Thoracic aorta (tissue), 2 donors: ENCODE data around the gene ARHGAP25. TPM values are rescaled to one million over a fixed set of nuclear protein-coding genes. Genes with fewer than 3 reads are reported as not detected.

ENCODE experiments used
- ATAC-seq: fragments of 150-250 bp; one replicate; pipeline ENCODE4 v1.8.0; 2017; ENCODE audit warnings: low read depth; ENCODE audit not compliant: insufficient number of reproducible peaks, low FRiP score
- DNase-seq: peaks from one replicate; pipeline ENCODE4 v3.0.0-alpha.2; 2020; ENCODE audit warnings: low spot score
- H3K27ac ChIP-seq, 2 donors: fragments of 200-600 bp; sonication (generic); 1 replicate in 1 of 2; 2 replicates in 1 of 2; pipeline ENCODE4 v1.5.1; 2016; ENCODE audit warnings: mild to moderate bottlenecking in 2 of 2, moderate library complexity in 2 of 2
- H3K27me3 ChIP-seq: fragments of 200-600 bp; sonication (generic); replicated peaks from 2 replicates; pipeline ENCODE4 v1.6.0; 2016; ENCODE audit warnings: mild to moderate bottlenecking; ENCODE audit not compliant: insufficient read depth
- H3K36me3 ChIP-seq: fragments of 200-600 bp; sonication (generic); one replicate; pipeline ENCODE4 v1.5.1; 2016
- H3K4me1 ChIP-seq, 2 donors: fragments of 200-600 bp; sonication (generic); 1 replicate in 1 of 2; 2 replicates in 1 of 2; pipeline versions ENCODE4 v1.5.1 to v1.6.0; 2016; ENCODE audit warnings: low read depth in 2 of 2, mild to moderate bottlenecking in 1 of 2; ENCODE audit not compliant: control insufficient read depth in 1 of 2
- H3K4me3 ChIP-seq: fragments of 200-600 bp; sonication (generic); 2 replicates; pipeline ENCODE4 v1.5.1; 2016; ENCODE audit warnings: mild to moderate bottlenecking
- H3K9me3 ChIP-seq: fragments of 200-600 bp; sonication (generic); 2 replicates; pipeline ENCODE4 v1.5.1; 2016
- total RNA-seq, 2 donors: library from RNA; depleted of rRNA; stranded (reverse); fragments of >200 nt; gene quantifications; one replicate each; pipeline versions ENCODE4 v1.1.0 to v1.2.3, GENCODE V29; 2016
- TF ChIP-seq, protein P1 (sequence below): fragments of 200-600 bp; sonication (generic); IDR thresholded peaks from one replicate; pipeline ENCODE4 v1.5.1; 2019; ENCODE audit warnings: antibody characterized with exemption

ARHGAP25 gene
- total RNA-seq, 2 donors from 2014 or later = 10.8 to 14.5 TPM

DNA sequence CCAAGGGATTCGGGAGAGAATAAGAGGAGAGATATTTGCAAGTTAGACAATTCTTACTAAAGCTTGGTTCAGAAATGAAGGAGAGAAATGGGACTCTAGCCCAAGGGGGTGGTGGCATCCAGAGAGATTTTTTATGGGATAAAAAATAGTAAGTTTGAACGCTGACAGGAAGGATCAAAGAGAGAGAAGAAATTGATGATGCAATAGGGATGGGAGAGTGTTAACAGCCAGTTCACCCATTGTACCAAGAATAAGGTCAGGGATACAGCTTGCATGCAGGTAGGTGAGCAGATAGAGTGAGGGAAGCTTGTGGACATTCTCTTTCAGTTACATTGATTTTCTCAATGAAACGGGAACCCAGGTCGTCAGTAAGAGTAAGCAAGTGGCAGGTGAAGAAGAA is 1.2 kb upstream of the ARHGAP25 start:
- no peaks in the 10 kb centered on the region for H3K4me1 ChIP-seq

DNA sequence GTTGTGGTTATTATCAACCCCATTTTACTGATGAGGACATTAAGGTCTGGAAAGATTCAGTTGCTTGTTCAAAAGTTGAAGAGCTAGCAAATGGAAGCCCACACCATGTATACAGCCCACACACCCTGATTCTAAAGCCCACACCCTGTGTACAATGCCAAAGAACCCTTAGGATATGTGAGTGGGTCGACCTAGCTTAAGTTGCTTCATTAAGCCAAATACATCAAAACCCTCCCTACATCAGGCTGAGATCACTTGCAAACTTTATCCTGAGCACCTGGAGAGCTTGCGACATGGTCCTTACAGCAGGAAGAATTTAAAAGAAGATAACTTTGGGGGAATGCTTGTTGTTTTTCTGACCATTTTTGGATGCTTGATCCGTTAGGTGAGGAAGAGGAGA is 435 bp upstream of the ARHGAP25 start:
- no peak for ATAC-seq
- Histone ChIP-seq H3K9me3 (no peaks in the 10 kb centered on the region), H3K4me3 (peak overlapping the region; percentile 64), H3K4me1 (no peaks in the 10 kb centered on the region), H3K27ac (peak overlapping the region in 1 of 2 donors; percentile 14), H3K36me3 (no peaks in the 10 kb centered on the region), H3K27me3 (no peaks in the 10 kb centered on the region)
- TF ChIP-seq, protein P1, sequence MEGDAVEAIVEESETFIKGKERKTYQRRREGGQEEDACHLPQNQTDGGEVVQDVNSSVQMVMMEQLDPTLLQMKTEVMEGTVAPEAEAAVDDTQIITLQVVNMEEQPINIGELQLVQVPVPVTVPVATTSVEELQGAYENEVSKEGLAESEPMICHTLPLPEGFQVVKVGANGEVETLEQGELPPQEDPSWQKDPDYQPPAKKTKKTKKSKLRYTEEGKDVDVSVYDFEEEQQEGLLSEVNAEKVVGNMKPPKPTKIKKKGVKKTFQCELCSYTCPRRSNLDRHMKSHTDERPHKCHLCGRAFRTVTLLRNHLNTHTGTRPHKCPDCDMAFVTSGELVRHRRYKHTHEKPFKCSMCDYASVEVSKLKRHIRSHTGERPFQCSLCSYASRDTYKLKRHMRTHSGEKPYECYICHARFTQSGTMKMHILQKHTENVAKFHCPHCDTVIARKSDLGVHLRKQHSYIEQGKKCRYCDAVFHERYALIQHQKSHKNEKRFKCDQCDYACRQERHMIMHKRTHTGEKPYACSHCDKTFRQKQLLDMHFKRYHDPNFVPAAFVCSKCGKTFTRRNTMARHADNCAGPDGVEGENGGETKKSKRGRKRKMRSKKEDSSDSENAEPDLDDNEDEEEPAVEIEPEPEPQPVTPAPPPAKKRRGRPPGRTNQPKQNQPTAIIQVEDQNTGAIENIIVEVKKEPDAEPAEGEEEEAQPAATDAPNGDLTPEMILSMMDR = no peak
- DNase-seq = no peak

More for the DNA sequence above, 1.2 kb upstream of the ARHGAP25 start:
- H3K27ac ChIP-seq = no peak overlapping the region
- ATAC-seq (no peak), DNase-seq (no peak)
- no peaks in the 10 kb centered on the region for H3K9me3 ChIP-seq
- H3K4me3 ChIP-seq = no peak overlapping the region
- TF ChIP-seq, protein P1 = no peak
- no peaks in the 10 kb centered on the region for H3K27me3 ChIP-seq
- no peaks in the 10 kb centered on the region for H3K36me3 ChIP-seq

DNA sequence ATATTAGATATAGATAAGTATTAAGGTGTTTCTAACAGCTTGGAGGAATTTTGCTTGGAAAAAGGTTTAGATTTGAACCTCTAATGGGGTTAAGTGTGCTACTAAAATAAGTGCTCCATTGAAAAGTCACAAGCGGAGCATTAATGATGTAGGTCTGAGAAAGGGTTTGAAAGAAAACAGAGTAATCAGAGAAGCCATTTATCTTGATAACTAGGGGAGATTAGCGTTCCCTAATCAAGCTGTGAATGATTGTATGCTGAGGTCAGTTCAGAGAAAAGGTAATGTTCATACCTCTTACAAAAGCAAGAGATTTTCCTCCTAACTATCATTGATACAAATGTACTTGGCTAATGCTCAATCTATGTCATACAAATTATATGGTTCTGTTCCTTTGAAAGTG is 1.5 kb downstream of the ARHGAP25 start:
- Histone ChIP-seq H3K36me3 (no peaks in the 10 kb centered on the region), H3K27me3 (no peaks in the 10 kb centered on the region), H3K4me3 (peak overlapping the region; percentile 64), H3K4me1 (no peaks in the 10 kb centered on the region), H3K9me3 (no peaks in the 10 kb centered on the region), H3K27ac (no peak overlapping the region)
- no peak for ATAC-seq
- DNase-seq = no peak
- TF ChIP-seq, protein P1 = no peak

DNA sequence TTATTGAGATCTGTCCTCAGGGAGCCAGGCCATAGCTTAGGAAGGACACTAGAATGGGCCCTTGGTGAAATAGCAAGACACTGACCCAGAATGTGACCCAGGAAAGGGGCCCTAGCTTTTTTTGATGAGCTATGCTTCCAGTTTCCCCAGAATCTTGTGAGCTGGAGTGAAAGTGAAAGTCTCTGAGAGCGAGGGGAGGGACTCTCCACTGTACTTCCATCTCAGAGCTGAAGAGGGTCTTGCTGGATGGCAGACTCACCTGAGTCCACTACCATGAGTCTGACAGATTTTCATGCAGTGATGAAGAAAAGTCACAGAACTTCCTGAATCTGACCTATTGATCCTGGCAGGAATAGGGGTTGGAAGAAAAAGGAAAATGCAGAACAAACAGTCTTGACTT is 3.1 kb downstream of the ARHGAP25 start:
- no peak for ATAC-seq
- peak overlapping the region; percentile 49 for H3K4me3 ChIP-seq
- H3K9me3 ChIP-seq = no peaks in the 10 kb centered on the region
- no peak for DNase-seq
- TF ChIP-seq, protein P1 = no peak
- no peak overlapping the region for H3K27ac ChIP-seq
- H3K36me3 ChIP-seq = no peaks in the 10 kb centered on the region
- H3K27me3 ChIP-seq = no peaks in the 10 kb centered on the region
- no peaks in the 10 kb centered on the region for H3K4me1 ChIP-seq

DNA sequence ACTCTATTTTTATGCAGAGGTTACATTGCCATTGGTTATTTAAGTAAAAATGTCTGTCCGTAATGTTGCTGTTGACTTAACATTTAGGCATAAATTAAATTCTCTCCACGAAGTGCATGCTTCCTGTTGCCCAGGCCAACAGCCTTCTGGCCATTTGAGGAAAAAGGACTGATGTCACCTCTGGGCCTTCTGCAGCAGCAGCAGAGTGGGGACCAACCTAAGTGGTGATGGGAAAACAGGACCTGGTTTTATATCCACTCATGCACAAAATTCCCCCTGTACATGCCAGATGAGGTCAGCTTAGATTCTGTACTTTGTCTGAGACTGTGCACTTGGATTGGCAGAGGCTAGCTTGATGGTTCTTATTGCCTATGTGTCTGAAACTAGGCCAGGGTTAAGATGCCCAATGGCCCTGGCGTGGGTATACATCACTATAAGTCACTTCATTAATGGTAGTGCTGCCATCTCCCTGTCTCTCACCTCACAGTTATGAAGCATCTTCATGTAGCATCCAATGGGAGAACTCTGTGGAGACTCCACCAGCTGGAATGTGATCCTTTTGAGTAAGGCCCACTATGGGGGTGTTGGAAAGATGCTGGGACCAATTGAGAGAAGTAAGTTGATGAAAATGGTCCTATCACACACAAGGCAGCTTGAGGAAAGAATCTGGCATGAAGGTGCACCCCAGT is 4.4 kb downstream of the ARHGAP25 start:
- Histone ChIP-seq H3K4me1 (no peaks in the 10 kb centered on the region), H3K9me3 (no peaks in the 10 kb centered on the region), H3K36me3 (no peaks in the 10 kb centered on the region), H3K4me3 (no peak overlapping the region), H3K27ac (no peak overlapping the region), H3K27me3 (no peaks in the 10 kb centered on the region)
- TF ChIP-seq, protein P1 = no peak
- ATAC-seq = no peak
- no peak for DNase-seq
